Measurements from ENCODE around the gene EYA2.

DNA sequence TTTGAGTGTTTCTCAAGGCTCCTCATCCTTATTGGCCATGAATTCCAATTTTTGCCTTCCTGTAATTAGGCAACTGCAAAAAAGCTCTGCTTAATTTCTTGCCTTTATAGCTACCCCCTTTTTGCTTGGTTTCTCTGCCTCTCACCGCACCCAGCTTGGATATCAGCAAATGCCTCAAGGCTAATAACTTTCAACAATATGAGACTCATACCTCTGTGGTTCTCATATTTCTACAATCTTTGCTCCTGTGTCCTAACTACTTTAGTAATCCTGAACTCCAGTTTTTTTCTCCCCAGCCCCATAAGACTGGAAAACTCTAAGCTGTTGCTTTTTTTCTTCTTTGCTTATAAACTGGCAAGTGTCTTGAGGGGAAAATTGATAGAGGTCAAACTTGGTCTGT is 88.8 kb downstream of the EYA2 start:
- no peak for TF ChIP-seq EZH2 (IDR thresholded peaks at IDR 0.05; ENCODE audit: insufficient read depth, poor library complexity, severe bottlenecking)
- no peak for TF ChIP-seq EZH2phosphoT487 (IDR thresholded peaks at IDR 0.05; ENCODE audit: insufficient read depth, low read depth)

Measured in GM23248 (cell line).